Upper lobe of left lung (tissue), 6 donors: ENCODE data around the gene GALNT4. TPM values are rescaled to one million over a fixed set of nuclear protein-coding genes. Genes with fewer than 3 reads are reported as not detected.

Source experiments
- ATAC-seq, 2 donors: fragments of 200-7000 bp; cut with Tn5 transposase; one replicate each; pipeline ENCODE4 v1.9.1; 2022; ENCODE audit warnings: mild to moderate bottlenecking in 2 of 2, moderate library complexity in 2 of 2; ENCODE audit not compliant: low FRiP score in 2 of 2
- DNase-seq, 2 donors: peaks; one replicate each; pipeline ENCODE4 v3.0.0-alpha.2; 2019 to 2020
- H3K27ac ChIP-seq, 4 donors: fragments of 200-600 bp; sonication (generic); one replicate each; pipeline ENCODE4 v1.5.1; 2016 to 2019
- H3K27me3 ChIP-seq, 4 donors: fragments of 200-600 bp; sonication (generic); one replicate each; pipeline ENCODE4 v1.5.1; 2017 to 2019
- H3K36me3 ChIP-seq, 4 donors: fragments of 200-600 bp; sonication (generic); one replicate each; pipeline ENCODE4 v1.5.1; 2016 to 2019
- H3K4me1 ChIP-seq, 4 donors: fragments of 200-600 bp; sonication (generic); one replicate each; pipeline ENCODE4 v1.5.1; 2018 to 2019
- H3K4me3 ChIP-seq, 4 donors: fragments of 200-600 bp; sonication (generic); one replicate each; pipeline ENCODE4 v1.5.1; 2017 to 2019; ENCODE audit warnings: mild to moderate bottlenecking in 2 of 4, moderate library complexity in 1 of 4
- H3K9me3 ChIP-seq, 4 donors: fragments of 200-600 bp; sonication (generic); one replicate each; pipeline ENCODE4 v1.5.1; 2018 to 2019
- CTCF ChIP-seq, 6 experiments: fragments of 450-650 bp in 4 of 6; fragments of 200-600 bp in 2 of 6; sonication (generic) in 2 of 6; IDR thresholded peaks; one replicate each; pipeline ENCODE4 v1.5.1; 2016 to 2019; ENCODE audit warnings: antibody characterized with exemption in 6 of 6
- EP300 ChIP-seq, 4 donors: sonication (generic); formaldehyde crosslinking; IDR thresholded peaks; one replicate each; pipeline ENCODE4 v1.5.1; 2017; ENCODE audit warnings: antibody characterized with exemption in 4 of 4, control low read depth in 2 of 4
- POLR2A ChIP-seq, 4 donors: fragments of 450-650 bp; IDR thresholded peaks; one replicate each; pipeline ENCODE4 v1.5.1; 2016 to 2017; ENCODE audit warnings: antibody characterized with exemption in 4 of 4, mild to moderate bottlenecking in 2 of 4
- POLR2AphosphoS5 ChIP-seq, 2 donors: sonication (generic); formaldehyde crosslinking; IDR thresholded peaks; one replicate each; pipeline ENCODE4 v1.5.1; 2017; ENCODE audit warnings: antibody characterized with exemption in 2 of 2
- WGBS, 2 donors: methylation state at CpG; one replicate each; pipeline ENCODE4 v1.1.5; 2017 to 2018; 5-methylcytosine and 5-hydroxymethylcytosine counted together
- total RNA-seq, 6 donors: library from RNA; depleted of rRNA in 4 of 6; stranded (reverse); fragments of >200 nt in 4 of 6; gene quantifications; one replicate each; pipeline versions ENCODE4 v1.1.0 to v1.2.1, GENCODE V29; 2016 to 2021
- donor health status: DM: no; HTN: no; CAD: no; lungs with moderate emphysema.
- donor health status: DM: no; HTN: yes; CAD: no; lungs with severe emphysema.

GALNT4 gene
- total RNA-seq, 6 donors from 2014 or later, result 2.4 to 13.5 (median 7.9) TPM

- H3K36me3 ChIP-seq, result peaks cover 0 to 25% (median 11%) of the 10 kb centered on the region in 4 donors
- no peak for ATAC-seq
- no peak overlapping the region for H3K4me3 ChIP-seq
- H3K27me3 ChIP-seq, result no peaks in the 10 kb centered on the region
- no peaks in the 10 kb centered on the region for H3K9me3 ChIP-seq
- no peaks in the 10 kb centered on the region for H3K4me1 ChIP-seq
- WGBS, 2 donors, result 90 to 94% methylated on average over 2 of the region's 2 CpGs
- no peak overlapping the region for H3K27ac ChIP-seq
- TF ChIP-seq POLR2A (IDR thresholded peaks at IDR 0.05) (no peak), EP300 (IDR thresholded peaks at IDR 0.05) (no peak), POLR2AphosphoS5 (IDR thresholded peaks at IDR 0.05) (no peak), CTCF (IDR thresholded peaks at IDR 0.05) (no peak)
- no peak for DNase-seq
Measured at GRCh38 chr12:89486264-89486663, 38.3 kb downstream of the GALNT4 start.

GRCh38 chr12:89484470-89484869 lies 40.1 kb downstream of the GALNT4 start:
- Histone ChIP-seq H3K9me3 (no peaks in the 10 kb centered on the region), H3K4me3 (no peak overlapping the region), H3K27me3 (no peaks in the 10 kb centered on the region), H3K4me1 (no peaks in the 10 kb centered on the region), H3K27ac (no peak overlapping the region), H3K36me3 (peaks cover 0 to 8% (median 0%) of the 10 kb centered on the region in 4 donors)
- 100% methylated on average over 1 of the region's 1 CpG for WGBS, 2 donors
- DNase-seq (no peak), ATAC-seq (no peak)
- TF ChIP-seq POLR2A (IDR thresholded peaks at IDR 0.05) (no peak), EP300 (IDR thresholded peaks at IDR 0.05) (no peak), POLR2AphosphoS5 (IDR thresholded peaks at IDR 0.05) (no peak), CTCF (IDR thresholded peaks at IDR 0.05) (no peak)

- no peak for DNase-seq
Measured at GRCh38 chr12:89481213-89481914, 43.2 kb downstream of the GALNT4 start.

GRCh38 chr12:89479982-89480381 lies 44.6 kb downstream of the GALNT4 start:
- Histone ChIP-seq H3K36me3 (no peaks in the 10 kb centered on the region), H3K27me3 (no peaks in the 10 kb centered on the region), H3K9me3 (no peaks in the 10 kb centered on the region), H3K27ac (no peak overlapping the region), H3K4me3 (no peak overlapping the region), H3K4me1 (peaks cover 0 to 8% (median 5%) of the 10 kb centered on the region in 4 donors)
- TF ChIP-seq POLR2AphosphoS5 (IDR thresholded peaks at IDR 0.05), result no peak
- no peak for TF ChIP-seq EP300 (IDR thresholded peaks at IDR 0.05)
- TF ChIP-seq CTCF (IDR thresholded peaks at IDR 0.05), result no peak
- no peak for TF ChIP-seq POLR2A (IDR thresholded peaks at IDR 0.05)
- no peak for ATAC-seq
- WGBS, 2 donors, result 85 to 89% methylated on average over 3 of the region's 3 CpGs
- DNase-seq, result no peak

More at GRCh38 chr12:89481213-89481914, 43.2 kb downstream of the GALNT4 start:
- peak in 1 of 2 donors; percentile 26 for ATAC-seq
- Histone ChIP-seq H3K36me3 (no peaks in the 10 kb centered on the region), H3K4me3 (no peak overlapping the region), H3K27ac (no peak overlapping the region), H3K9me3 (no peaks in the 10 kb centered on the region), H3K27me3 (no peaks in the 10 kb centered on the region), H3K4me1 (peaks cover 0 to 8% (median 5%) of the 10 kb centered on the region in 4 donors)
- WGBS, 2 donors, result 83 to 87% methylated on average over 2 of the region's 2 CpGs
- TF ChIP-seq EP300 (IDR thresholded peaks at IDR 0.05) (no peak), POLR2AphosphoS5 (IDR thresholded peaks at IDR 0.05) (no peak), POLR2A (IDR thresholded peaks at IDR 0.05) (no peak), CTCF (IDR thresholded peaks at IDR 0.05) (no peak)
